NCI-H1417 (cell line): ENCODE measurements around the gene ZFAND3.

Source experiments
- DNase-seq, 3 experiments: peaks; one replicate each; lab custom pipeline; 2025; lab: John Stamatoyannopoulos, UW

The ZFAND3 gene

GRCh38 chr6:38134704-38135088, 315.2 kb downstream of the ZFAND3 start:
- no peak for DNase-seq

GRCh38 chr6:38136547-38136946, 317.0 kb downstream of the ZFAND3 start:
- peak in 1 of 3 experiments; percentile 23 for DNase-seq

- DNase-seq: peak in 2 of 3 experiments; percentile 14 to 43
These were observed 318.2 kb downstream of the ZFAND3 start for GRCh38 chr6:38137608-38138265.

- no peak for DNase-seq
These were observed 318.8 kb downstream of the ZFAND3 start for GRCh38 chr6:38138374-38138773.

- peak in 1 of 3 experiments; percentile 21 for DNase-seq
These were observed 321.6 kb downstream of the ZFAND3 start for GRCh38 chr6:38141085-38141484.

- no peak for DNase-seq
These were observed 322.2 kb downstream of the ZFAND3 start for GRCh38 chr6:38141716-38142115.

DNA sequence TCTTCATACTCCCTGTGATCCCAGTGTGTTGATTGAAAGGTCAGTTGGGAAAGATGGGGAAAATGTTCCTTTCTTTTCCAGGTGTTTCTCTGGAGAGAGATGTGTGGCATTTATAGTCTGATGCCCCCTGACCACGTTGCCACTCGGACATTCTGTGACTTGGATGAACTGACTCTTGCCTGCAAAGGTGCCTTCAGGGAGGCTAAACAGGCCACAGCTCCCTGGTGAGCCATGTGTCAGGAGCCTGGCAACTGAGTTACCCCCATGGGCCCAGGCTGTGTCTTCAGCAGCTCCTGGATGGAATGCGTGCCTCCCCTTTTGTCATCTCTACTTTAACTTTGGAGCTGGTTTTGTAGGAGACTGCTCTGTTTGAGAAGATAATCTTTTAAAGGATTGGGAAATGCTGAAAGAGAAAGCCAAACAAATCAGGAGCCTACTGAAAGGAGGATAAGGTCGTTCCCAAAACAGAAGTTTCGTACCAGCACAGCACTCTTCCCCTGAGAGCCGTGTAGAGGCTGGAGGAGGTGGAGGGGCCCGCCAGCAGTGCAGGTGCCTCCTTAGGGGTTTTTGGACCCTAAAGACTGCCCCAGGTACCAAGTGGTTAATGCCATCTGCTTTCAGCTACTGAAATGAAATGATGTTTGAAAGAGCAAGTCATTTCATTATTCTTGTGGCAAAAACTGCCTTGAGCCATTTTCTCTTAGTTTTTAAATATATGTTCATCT, 322.8 kb downstream of the ZFAND3 start:
- DNase-seq: no peak

DNA sequence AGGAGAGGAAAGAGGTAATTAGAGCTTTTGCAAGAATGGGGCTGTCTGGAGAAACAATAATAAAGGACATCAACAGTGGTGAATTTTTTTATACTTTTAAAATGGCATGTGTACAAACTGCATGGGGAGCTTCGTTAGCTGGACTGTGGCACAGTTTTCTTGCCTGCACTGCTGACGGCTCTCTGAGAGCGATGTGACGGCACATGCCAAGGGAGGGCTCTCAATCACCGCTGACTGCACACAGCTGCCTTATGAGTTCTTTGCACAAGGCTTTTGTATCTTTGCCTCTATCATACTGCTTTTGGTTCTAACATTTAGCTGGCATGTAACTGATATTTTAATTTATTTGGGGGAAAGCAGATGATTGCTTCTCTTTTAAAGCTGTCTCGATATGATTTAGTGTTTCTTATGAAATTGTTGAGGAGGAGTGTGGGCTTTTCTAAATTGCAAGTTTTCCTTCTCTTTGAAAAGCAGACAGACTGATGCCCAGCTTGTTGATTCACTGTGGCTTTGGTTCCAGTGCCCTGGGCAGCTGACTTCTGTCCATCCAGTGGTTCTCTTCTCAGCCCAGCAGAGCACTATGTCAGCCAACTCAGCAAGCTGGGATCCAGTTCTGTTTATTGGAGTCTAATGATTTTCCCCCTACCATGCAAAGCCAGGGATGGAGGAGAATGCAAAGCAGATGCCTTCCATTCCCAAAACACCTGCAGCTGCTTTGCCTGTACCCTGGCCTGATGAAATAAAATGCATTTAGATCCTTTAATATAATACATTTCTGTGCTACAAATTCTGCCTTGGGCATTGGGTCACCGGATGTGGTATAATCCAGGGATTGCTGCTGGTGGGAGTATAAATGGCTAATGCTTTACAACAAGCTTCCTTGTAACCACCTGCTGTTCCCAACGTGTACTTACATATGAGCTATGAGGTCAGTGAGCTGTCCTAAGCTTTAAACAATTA, 323.9 kb downstream of the ZFAND3 start:
- peak; percentile 9 to 63 (median 52) for DNase-seq

- DNase-seq: peak in 2 of 3 experiments; percentile 20 to 35
These were observed 324.9 kb downstream of the ZFAND3 start for GRCh38 chr6:38144365-38144945.

GRCh38 chr6:38146021-38146733, 326.6 kb downstream of the ZFAND3 start:
- DNase-seq: no peak

DNA sequence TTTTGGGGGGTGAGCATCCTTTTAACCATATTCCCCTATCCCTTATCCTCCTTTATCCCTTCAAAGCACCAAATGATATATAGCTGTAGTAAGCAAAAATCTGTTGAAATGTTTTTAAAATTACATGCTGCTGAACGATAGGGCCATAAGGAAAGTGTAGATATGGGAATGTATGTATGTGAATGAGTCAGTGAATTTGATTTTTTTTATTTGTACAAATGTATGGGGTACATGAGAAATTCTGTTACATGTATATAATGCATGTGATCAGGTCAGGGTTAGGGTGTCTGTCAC, 327.2 kb downstream of the ZFAND3 start:
- DNase-seq: no peak

DNA sequence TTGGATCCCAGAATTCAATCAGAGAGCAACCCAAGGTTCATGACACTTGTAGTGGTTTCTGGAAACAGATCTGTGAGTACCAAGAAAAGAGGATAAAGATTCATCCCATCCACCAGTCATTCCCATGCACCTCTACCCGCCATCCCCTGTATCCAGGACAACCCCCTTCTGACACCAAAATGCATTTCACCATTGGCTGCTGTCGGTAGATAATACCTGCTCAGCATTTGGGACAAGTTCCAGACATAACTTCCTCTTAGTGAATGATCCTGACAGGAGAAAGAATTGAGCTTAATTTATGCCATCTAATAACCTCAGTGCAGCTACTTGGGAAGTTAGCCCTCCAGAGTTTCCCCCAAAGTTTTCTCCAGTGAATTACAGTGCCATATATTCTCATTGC, 329.1 kb downstream of the ZFAND3 start:
- DNase-seq: no peak

GRCh38 chr6:38149531-38149930, 330.0 kb downstream of the ZFAND3 start:
- DNase-seq: peak in 2 of 3 experiments; percentile 37 to 65

DNA sequence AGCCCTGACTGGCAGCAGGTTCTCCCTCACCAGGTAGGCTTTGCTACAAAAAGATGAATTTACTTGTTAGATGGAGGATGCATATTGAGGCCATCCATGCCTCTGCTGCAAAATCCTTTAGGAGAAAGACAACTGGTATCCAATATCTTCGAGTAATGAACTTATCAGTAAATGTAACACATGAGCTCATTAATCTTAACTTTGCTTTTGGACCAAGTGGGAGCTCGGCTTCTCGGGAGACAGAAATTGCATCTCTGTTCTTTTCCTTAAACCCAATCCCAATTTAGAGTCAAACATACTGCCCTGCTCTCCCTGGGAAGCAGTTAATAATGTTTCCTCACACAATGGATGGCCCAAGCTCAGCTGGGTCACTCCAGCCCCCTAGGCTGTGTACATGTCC, 330.5 kb downstream of the ZFAND3 start:
- no peak for DNase-seq

DNA sequence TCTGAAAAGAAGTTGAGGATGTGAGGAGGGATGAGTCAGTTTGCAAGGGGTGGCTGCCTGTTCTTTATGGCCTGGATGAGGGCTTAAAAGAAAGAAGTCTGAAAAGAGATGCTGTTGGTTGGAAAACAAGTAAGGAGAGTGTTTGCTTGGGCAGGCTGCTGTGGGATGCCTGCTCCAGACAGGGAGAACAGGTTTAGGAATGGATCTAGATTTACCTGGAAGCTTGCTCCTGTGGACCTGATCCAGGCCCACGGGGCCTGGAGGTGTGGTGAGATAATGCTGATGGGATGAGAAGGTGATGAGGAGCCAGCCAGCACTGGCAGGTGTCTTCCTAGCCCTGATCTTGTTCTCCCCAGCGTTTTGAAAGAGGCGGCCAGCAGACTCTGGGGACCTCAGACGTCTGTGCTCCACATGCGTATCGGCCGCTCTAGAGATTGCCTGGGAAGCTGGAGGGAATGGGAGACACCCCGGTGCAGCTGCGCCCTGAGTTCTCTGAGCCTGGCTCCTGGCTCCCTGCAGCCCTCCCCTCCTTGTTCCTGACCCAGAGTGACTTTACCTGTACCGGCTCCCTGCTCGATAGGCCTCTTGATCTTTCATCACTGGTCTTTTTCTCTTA, 331.3 kb downstream of the ZFAND3 start:
- no peak for DNase-seq

- no peak for DNase-seq
These were observed 332.3 kb downstream of the ZFAND3 start for GRCh38 chr6:38151580-38152500.

DNA sequence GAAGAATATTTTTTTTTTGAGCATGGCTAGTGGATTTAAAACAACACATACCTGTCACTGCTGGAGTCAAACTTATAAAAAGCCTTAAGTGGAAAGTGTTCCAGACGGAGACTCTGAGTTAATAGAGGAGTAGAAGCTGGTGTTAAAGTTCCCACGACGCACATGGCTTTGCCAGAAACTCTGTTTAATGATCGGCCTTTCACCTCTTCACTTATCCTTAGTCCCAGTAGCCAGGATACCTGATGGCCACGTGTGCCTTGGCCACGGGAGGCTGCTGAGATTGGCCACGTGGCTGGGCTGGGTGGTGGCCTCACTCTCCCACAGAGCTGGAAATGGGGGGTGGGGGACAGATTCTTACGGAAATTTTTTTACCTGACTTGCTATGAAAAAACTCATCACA, 333.1 kb downstream of the ZFAND3 start:
- no peak for DNase-seq

DNA sequence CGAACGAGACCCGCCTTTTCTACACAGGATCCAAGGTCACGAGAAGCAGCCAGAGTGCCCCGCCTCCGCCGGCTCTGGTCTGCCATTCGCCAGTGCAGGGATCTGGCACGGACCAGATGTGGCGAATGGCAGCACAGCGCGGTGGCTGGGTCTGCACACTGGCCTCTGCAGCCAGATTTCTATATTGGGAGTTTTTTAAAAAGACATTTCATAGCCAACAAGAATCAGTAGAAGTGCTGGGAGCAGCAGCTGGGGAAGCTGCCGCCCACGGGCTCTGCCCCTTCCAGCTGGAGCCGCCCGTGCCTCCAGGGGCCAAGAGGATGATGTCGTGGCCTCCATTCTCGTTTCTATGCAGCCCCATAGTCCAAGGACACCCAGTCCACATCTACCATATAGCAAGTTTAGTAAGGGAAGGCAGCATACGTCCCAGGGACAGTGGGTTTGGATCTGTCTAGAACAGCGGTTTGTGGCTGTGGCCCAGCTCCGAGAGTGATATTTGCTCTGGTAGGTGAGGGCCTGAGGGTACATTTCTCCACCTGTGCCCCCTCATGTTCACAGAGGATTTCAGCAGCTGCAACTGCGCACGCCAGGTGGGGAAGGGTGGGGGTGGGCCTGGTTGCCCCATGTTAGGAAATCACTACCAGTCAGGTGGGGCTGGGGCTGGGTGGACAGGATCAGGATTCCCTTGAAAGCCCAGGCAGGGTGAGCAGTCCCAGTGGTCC, 333.7 kb downstream of the ZFAND3 start:
- DNase-seq: no peak

GRCh38 chr6:38153798-38154345, 334.3 kb downstream of the ZFAND3 start:
- no peak for DNase-seq
